H1 (cell line): ENCODE results near the gene ENTPD8. TPM values are rescaled to one million over a fixed set of nuclear protein-coding genes. Genes with fewer than 3 reads are reported as not detected.

Experiments
- CTCF ChIA-PET: fragments of 300-600 bp; sonication (Branson Sonifier 250); formaldehyde crosslinking; loops from one replicate; lab custom pipeline; 2021; ENCODE audit not compliant: partially characterized antibody; lab: Charles Lee
- POLR2A ChIA-PET: fragments of 300-600 bp; sonication (Branson Sonifier 250); formaldehyde crosslinking; loops from one replicate; lab custom pipeline; 2021; ENCODE audit warnings: inconsistent platforms; ENCODE audit not compliant: partially characterized antibody; lab: Charles Lee
- DNase-seq, 2 experiments: peaks; one replicate each; pipeline versions ENCODE4 v3.0.0 to v3.0.0-alpha.2; 2010 to 2022; ENCODE audit warnings: low spot score in 2 of 2, low read depth in 1 of 2, mixed read lengths in 1 of 2
- FAIRE-seq: peaks from 2 replicates; lab custom pipeline; 2011; peaks lifted over from hg19 to GRCh38; lab: Jason Lieb, UNC
- H2AFZ ChIP-seq: 2 replicates; pipeline ENCODE4 v1.8.1; 2012; ENCODE audit warnings: low read length, inconsistent platforms
- H2AK5ac ChIP-seq: 2 replicates; pipeline ENCODE4 v1.6.1; 2013; ENCODE audit warnings: low read depth, low read length
- H2BK120ac ChIP-seq: replicated peaks from 2 replicates; pipeline ENCODE3; 2013; ENCODE audit warnings: low read depth, low read length, inconsistent platforms
- H2BK12ac ChIP-seq: 2 replicates; pipeline ENCODE4 v1.6.1; 2013; ENCODE audit warnings: low read depth, low read length
- H2BK15ac ChIP-seq: 2 replicates; pipeline ENCODE4 v1.6.1; 2013; ENCODE audit warnings: low read length
- H2BK20ac ChIP-seq: 2 replicates; pipeline ENCODE4 v1.6.1; 2013; ENCODE audit warnings: low read length
- H2BK5ac ChIP-seq: 2 replicates; pipeline ENCODE4 v1.6.1; 2013; ENCODE audit warnings: low read depth, low read length
- H3K14ac ChIP-seq: 2 replicates; pipeline ENCODE4 v1.6.1; 2013; ENCODE audit warnings: inconsistent platforms; ENCODE audit not compliant: insufficient read length
- H3K18ac ChIP-seq: 2 replicates; pipeline ENCODE4 v1.6.1; 2013; ENCODE audit warnings: low read length; ENCODE audit errors: extremely low read depth
- H3K23ac ChIP-seq: 2 replicates; pipeline ENCODE4 v1.6.1; 2013; ENCODE audit warnings: inconsistent platforms; ENCODE audit not compliant: insufficient read length
- H3K23me2 ChIP-seq: 2 replicates; pipeline ENCODE4 v1.6.1; 2013; ENCODE audit warnings: low read depth, low read length
- H3K27ac ChIP-seq: 2 replicates; pipeline ENCODE4 v1.6.1; 2011; ENCODE audit warnings: low read depth, low read length, inconsistent platforms
- H3K27me3 ChIP-seq, 4 experiments: replicated peaks in 1 of 4; 1 replicate in 1 of 4; 2 replicates in 3 of 4; pipeline versions ENCODE4 v1.6.1 to v1.8.1; 2011 to 2013; ENCODE audit warnings: low read length in 3 of 4, mild to moderate bottlenecking in 3 of 4, inconsistent platforms in 2 of 4, mixed read lengths in 2 of 4, moderate library complexity in 1 of 4; ENCODE audit not compliant: control insufficient read depth in 3 of 4, insufficient read depth in 3 of 4; ENCODE audit errors: extremely low read depth in 1 of 4
- H3K36me3 ChIP-seq, 4 experiments: 2 replicates each; pipeline versions ENCODE4 v1.6.1 to v1.8.1; 2011 to 2013; ENCODE audit warnings: mild to moderate bottlenecking in 4 of 4, low read length in 3 of 4, moderate library complexity in 2 of 4, control low read depth in 1 of 4, inconsistent platforms in 1 of 4; ENCODE audit not compliant: insufficient read depth in 4 of 4, control insufficient read depth in 2 of 4
- H3K4ac ChIP-seq: replicated peaks from 2 replicates; pipeline ENCODE3; 2013; ENCODE audit warnings: low read length, low read depth, mixed read lengths, inconsistent platforms; ENCODE audit not compliant: insufficient read length
- H3K4me1 ChIP-seq, 4 experiments: replicated peaks in 1 of 4; 1 replicate in 1 of 4; 2 replicates in 3 of 4; pipeline versions ENCODE4 v1.6.1 to v1.8.1; 2011 to 2013; ENCODE audit warnings: low read length in 3 of 4, inconsistent platforms in 2 of 4, mixed read lengths in 1 of 4; ENCODE audit not compliant: insufficient read depth in 4 of 4, control insufficient read depth in 3 of 4
- H3K4me2 ChIP-seq, 2 experiments: 2 replicates each; pipeline versions ENCODE4 v1.6.1 to v1.8.1; 2011 to 2013; ENCODE audit warnings: low read depth in 2 of 2, low read length in 2 of 2, control low read depth in 1 of 2, inconsistent platforms in 1 of 2, mild to moderate bottlenecking in 1 of 2; ENCODE audit not compliant: insufficient read depth in 1 of 2
- H3K4me3 ChIP-seq, 4 experiments: fragments of 200-600, 300-600 bp in 1 of 4; sonication (generic), shearing (Covaris generic), sonication (Bioruptor Twin) in 1 of 4; 2 replicates each; pipeline versions ENCODE4 v1.5.1 to v1.8.1; 2011 to 2016; ENCODE audit warnings: low read length in 4 of 4, low read depth in 3 of 4, control low read depth in 2 of 4, inconsistent platforms in 2 of 4, mild to moderate bottlenecking in 2 of 4, mixed read lengths in 1 of 4, moderate library complexity in 1 of 4; ENCODE audit not compliant: insufficient read depth in 2 of 4; ENCODE audit errors: extremely low read depth in 1 of 4
- H3K56ac ChIP-seq: replicated peaks from 2 replicates; pipeline ENCODE3; 2013; ENCODE audit warnings: low read depth, mild to moderate bottlenecking, mixed read lengths, low read length, inconsistent platforms; ENCODE audit not compliant: insufficient read length
- H3K79me1 ChIP-seq: 2 replicates; pipeline ENCODE4 v1.6.1; 2013; ENCODE audit warnings: low read depth, low read length, control low read depth
- H3K79me2 ChIP-seq, 2 experiments: 2 replicates each; pipeline versions ENCODE4 v1.6.1 to v1.8.1; 2012 to 2013; ENCODE audit warnings: low read length in 2 of 2, mild to moderate bottlenecking in 2 of 2, inconsistent platforms in 1 of 2; ENCODE audit not compliant: insufficient read depth in 2 of 2, control insufficient read depth in 1 of 2
- H3K9ac ChIP-seq, 4 experiments: replicated peaks in 1 of 4; 1 replicate in 1 of 4; 2 replicates in 3 of 4; pipeline versions ENCODE4 v1.6.1 to v1.8.1; 2011 to 2013; ENCODE audit warnings: low read depth in 3 of 4, low read length in 3 of 4, control low read depth in 2 of 4, mild to moderate bottlenecking in 2 of 4, moderate library complexity in 2 of 4, inconsistent platforms in 1 of 4; ENCODE audit errors: extremely low read depth in 1 of 4
- H3K9me3 ChIP-seq, 2 experiments: 2 replicates each; pipeline versions ENCODE4 v1.6.1 to v1.8.1; 2012 to 2013; ENCODE audit warnings: mild to moderate bottlenecking in 2 of 2, moderate library complexity in 2 of 2, control low read depth in 1 of 2, inconsistent platforms in 1 of 2, low read depth in 1 of 2, low read length in 1 of 2, mixed read lengths in 1 of 2; ENCODE audit not compliant: insufficient read depth in 2 of 2
- H4K20me1 ChIP-seq, 2 experiments: replicated peaks in 1 of 2; 2 replicates each; pipeline versions ENCODE3 to v1.8.1; 2011 to 2013; ENCODE audit warnings: inconsistent platforms in 2 of 2, low read length in 2 of 2, mild to moderate bottlenecking in 1 of 2; ENCODE audit not compliant: insufficient read depth in 2 of 2, control insufficient read depth in 1 of 2
- H4K5ac ChIP-seq: 2 replicates; pipeline ENCODE4 v1.6.1; 2013; ENCODE audit warnings: low read length, low read depth, mixed read lengths, inconsistent platforms; ENCODE audit not compliant: insufficient read length
- H4K8ac ChIP-seq: 2 replicates; pipeline ENCODE4 v1.8.0; 2013; ENCODE audit warnings: mild to moderate bottlenecking, moderate library complexity, low read length, inconsistent platforms; ENCODE audit not compliant: insufficient read depth; ENCODE audit errors: extremely low read depth
- H4K91ac ChIP-seq: replicated peaks from 2 replicates; pipeline ENCODE3; 2013; ENCODE audit warnings: low read length, mixed read lengths, inconsistent platforms; ENCODE audit not compliant: insufficient read length
- ASH2L ChIP-seq: fragments of 200-600, 300-600 bp; sonication (generic); IDR thresholded peaks from one replicate; pipeline ENCODE4 v1.7.1; 2017; ENCODE audit warnings: low read length
- CTCF ChIP-seq, 3 experiments: IDR thresholded peaks; 1 replicate in 2 of 3; 2 replicates in 1 of 3; pipeline versions ENCODE4 v1.5.1 to v1.6.1; 2011; ENCODE audit warnings: low read length in 3 of 3, mild to moderate bottlenecking in 3 of 3, inconsistent platforms in 2 of 3, low read depth in 1 of 3, moderate library complexity in 1 of 3; ENCODE audit not compliant: insufficient read depth in 1 of 3; ENCODE audit errors: control extremely low read depth in 1 of 3
- E2F6 ChIP-seq: IDR thresholded peaks from 2 replicates; pipeline ENCODE4 v1.6.1; 2012; ENCODE audit warnings: inconsistent platforms
- EP300 ChIP-seq, 2 experiments: IDR thresholded peaks; 1 replicate in 1 of 2; 2 replicates in 1 of 2; pipeline ENCODE4 v1.6.1; 2011 to 2012; ENCODE audit warnings: low read depth in 2 of 2, low read length in 2 of 2, mild to moderate bottlenecking in 2 of 2, borderline replicate concordance in 1 of 2, inconsistent platforms in 1 of 2, moderate library complexity in 1 of 2
- MAFK ChIP-seq: IDR thresholded peaks from 2 replicates; pipeline ENCODE4 v1.6.1; 2012; ENCODE audit warnings: low read depth, mild to moderate bottlenecking, improper control_type of control experiment, low read length
- RBBP5 ChIP-seq: IDR thresholded peaks from 2 replicates; pipeline ENCODE4 v1.7.1; 2012; ENCODE audit warnings: low read depth, mild to moderate bottlenecking, inconsistent platforms, low read length, moderate library complexity, borderline replicate concordance
- SP1 ChIP-seq: IDR thresholded peaks from 2 replicates; pipeline ENCODE4 v1.6.1; 2011; ENCODE audit warnings: low read depth, low read length
- WGBS, 2 experiments: shearing (Covaris generic) in 1 of 2; methylation state at CpG; one replicate each; pipeline versions ENCODE4 v1.1.6 to v1.1.7; 2013 to 2015; ENCODE audit warnings: low lambda C conversion rate in 2 of 2, mixed read lengths in 2 of 2, inconsistent platforms in 1 of 2, low coverage in 1 of 2, missing lambda C conversion rate in 1 of 2; ENCODE audit not compliant: insufficient replicate concordance in 2 of 2, insufficient coverage in 1 of 2, insufficient read length in 1 of 2; ENCODE audit errors: extremely low coverage in 1 of 2, missing lambda C conversion rate in 1 of 2; 5-methylcytosine and 5-hydroxymethylcytosine counted together
- polyA plus RNA-seq, 7 experiments: library from polyadenylated mRNA; depleted of rRNA in 3 of 7; stranded (reverse) in 5 of 7; unstranded in 2 of 7; fragments of >200 nt in 5 of 7; fragments of 200-250 nt in 2 of 7; gene quantifications; 1 replicate in 5 of 7; 2 replicates in 1 of 7; 4 replicates in 1 of 7; pipeline versions ENCODE4 v1.2.1 to v1.2.3, GENCODE V29; 2011 to 2013; ENCODE audit warnings: missing spikeins in 2 of 7, mixed read lengths in 2 of 7
- total RNA-seq: library from RNA; stranded (reverse); fragmentation: NEBNext Ultra II Directional; extraction: Animal tissue kit (Norgen Biotek cat#: 25700); gene quantifications from 2 replicates; pipeline ENCODE4 v1.2.1, GENCODE V29; 2021

Gene ENTPD8
- total and polyA plus RNA-seq, 2 of the 8 experiments (the other 6 are each of a cell fraction or from before 2014, with no cell fraction given), result 0.48 to 0.51 TPM

GRCh38 chr9:137449081-137449844, 8.1 kb upstream of the ENTPD8 start:
- FAIRE-seq (no peak), DNase-seq (no peak)
- peaks cover 4% of the 10 kb centered on the region; the same call in 1 of the 2 replicates for H3K23me2 ChIP-seq
- no peak overlapping the region for H2BK5ac ChIP-seq
- WGBS, 2 experiments, result 94% methylated on average over 32 of the region's 36 CpGs; no CpG with 5 or more reads in 1 of the 2 experiments
- H2AFZ ChIP-seq, result no peak overlapping the region
- no peak overlapping the region for H4K8ac ChIP-seq
- no peak overlapping the region for H3K18ac ChIP-seq
- no peak overlapping the region for H2AK5ac ChIP-seq
- H3K36me3 ChIP-seq, result peaks cover 0 to 9% (median 3%) of the 10 kb centered on the region in 4 experiments; a peak in 3 of 8 replicates
- H2BK120ac ChIP-seq, result no peak overlapping the region
- no peak overlapping the region for H3K27ac ChIP-seq
- no peak overlapping the region for H4K91ac ChIP-seq
- H4K20me1 ChIP-seq, result peaks cover 0 to 6% of the 10 kb centered on the region in 2 experiments
- H2BK20ac ChIP-seq, result no peak overlapping the region
- no peak overlapping the region for H2BK15ac ChIP-seq
- no peak overlapping the region for H3K4me3 ChIP-seq
- H3K9ac ChIP-seq, result no peak overlapping the region
- no peak overlapping the region for H3K4ac ChIP-seq
- no peaks in the 10 kb centered on the region; a peak in 1 of 7 replicates for H3K27me3 ChIP-seq
- H3K4me1 ChIP-seq, result peaks cover 0 to 6% (median 3%) of the 10 kb centered on the region in 4 experiments; a peak in 5 of 7 replicates
- no peak overlapping the region for H3K23ac ChIP-seq
- POLR2A ChIA-PET, result interaction anchor here (0.5 kb wide), 1 partner anchor 17 kb away, joined by 3 read pairs; no protein-coding TSS in a partner anchor
- CTCF ChIA-PET, result no interaction called here
- no peak overlapping the region for H3K4me2 ChIP-seq
- no peak overlapping the region for H3K14ac ChIP-seq
- no peaks in the 10 kb centered on the region for H3K79me1 ChIP-seq
- no peak overlapping the region for H2BK12ac ChIP-seq
- no peaks in the 10 kb centered on the region for H3K79me2 ChIP-seq
- H3K9me3 ChIP-seq, result no peaks in the 10 kb centered on the region
- H4K5ac ChIP-seq, result no peak overlapping the region
- no peak overlapping the region for H3K56ac ChIP-seq
- no peak for TF ChIP-seq SP1
- TF ChIP-seq CTCF (IDR thresholded peaks at IDR 0.05; ENCODE audit: control extremely low read depth in 1 of 3, insufficient read depth in 1 of 3, low read depth in 1 of 3, low read length in 3 of 3), result no peak
- TF ChIP-seq ASH2L, result no peak
- TF ChIP-seq EP300 (IDR thresholded peaks at IDR 0.05; ENCODE audit: borderline replicate concordance in 1 of 2, low read depth in 2 of 2, low read length in 2 of 2), result no peak
- TF ChIP-seq RBBP5, result no peak
- no peak for TF ChIP-seq MAFK
- no peak for TF ChIP-seq E2F6
